Measurements from ENCODE around the gene DAPK2.
A peak's percentile ranks its signal among the peaks of the same experiment; 100 is the strongest.

DAPK2 gene

DNA sequence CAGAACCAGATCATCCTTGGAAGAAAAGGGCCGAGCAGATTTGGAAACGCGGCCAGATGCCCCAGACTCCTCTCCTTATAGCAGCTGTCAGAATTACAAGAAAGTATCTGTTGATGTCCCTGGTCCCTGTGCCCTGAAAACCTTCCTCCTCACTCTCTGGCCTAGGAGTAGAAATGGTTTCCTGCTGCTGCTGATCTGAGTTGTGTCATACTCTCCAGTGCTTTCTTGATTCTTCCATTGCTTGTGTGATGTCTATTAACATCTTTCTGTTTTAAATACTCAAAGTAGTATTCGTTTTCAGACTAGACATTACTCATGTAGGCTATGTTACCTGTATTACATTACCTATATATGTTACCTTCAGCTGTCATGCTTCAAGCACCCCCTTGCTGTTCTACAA is 185.7 kb downstream of the DAPK2 start:
- Histone ChIP-seq H3K9ac (ENCODE audit: low read depth, low read length) (no peak overlapping the region), H3K4me1 (ENCODE audit: insufficient read depth, low read length) (0 out of 2 replicates have a peak, but pooled peaks cover 3% of the 10 kb centered on the region), H3K4me2 (ENCODE audit: insufficient read depth, low read length) (no peak overlapping the region), H2AFZ (ENCODE audit: low read depth, low read length) (no peak overlapping the region), H3K4me3 (ENCODE audit: low read depth in 1 of 2, low read length in 2 of 2) (no peak overlapping the region), H3K27ac (ENCODE audit: low read length) (no peak overlapping the region), H3K79me2 (ENCODE audit: insufficient read depth, low read length) (no peaks in the 10 kb centered on the region), H3K27me3 (ENCODE audit: insufficient read depth, low read length, poor library complexity) (no peaks in the 10 kb centered on the region), H3K9me3 (ENCODE audit: insufficient read depth, low read length, severe bottlenecking) (no peaks in the 10 kb centered on the region), H3K36me3 (ENCODE audit: insufficient read depth, low read length) (no peaks in the 10 kb centered on the region), H4K20me1 (ENCODE audit: insufficient read depth, low read length) (no peaks in the 10 kb centered on the region)
- ATAC-seq (ENCODE audit: insufficient read depth, low read depth) = no peak
- DNase-seq = no peak
- TF ChIP-seq CTCF (IDR thresholded peaks at IDR 0.05; ENCODE audit: borderline replicate concordance, extremely low read depth, low read length, poor library complexity, severe bottlenecking) (no peak), EZH2 (IDR thresholded peaks at IDR 0.05; ENCODE audit: borderline replicate concordance, low read depth, low read length, severe bottlenecking) (no peak)

- H3K4me2 ChIP-seq (ENCODE audit: insufficient read depth, low read length) = no peak overlapping the region
- no peaks in the 10 kb centered on the region for H3K9me3 ChIP-seq (ENCODE audit: insufficient read depth, low read length, severe bottlenecking)
- TF ChIP-seq CTCF (IDR thresholded peaks at IDR 0.05; ENCODE audit: borderline replicate concordance, extremely low read depth, low read length, poor library complexity, severe bottlenecking) (no peak), EZH2 (IDR thresholded peaks at IDR 0.05; ENCODE audit: borderline replicate concordance, low read depth, low read length, severe bottlenecking) (no peak)
- no peaks in the 10 kb centered on the region for H4K20me1 ChIP-seq (ENCODE audit: insufficient read depth, low read length)
- H3K27me3 ChIP-seq (ENCODE audit: insufficient read depth, low read length, poor library complexity) = no peaks in the 10 kb centered on the region
- no peak overlapping the region for H2AFZ ChIP-seq (ENCODE audit: low read depth, low read length)
- peak; percentile 73 for DNase-seq
- peak; percentile 98 for ATAC-seq (ENCODE audit: insufficient read depth, low read depth)
- 0 out of 2 replicates have a peak, but pooled peaks cover 3% of the 10 kb centered on the region for H3K4me1 ChIP-seq (ENCODE audit: insufficient read depth, low read length)
- H3K4me3 ChIP-seq (ENCODE audit: low read depth in 1 of 2, low read length in 2 of 2) = no peak overlapping the region
- H3K27ac ChIP-seq (ENCODE audit: low read length) = no peak overlapping the region
- no peaks in the 10 kb centered on the region for H3K79me2 ChIP-seq (ENCODE audit: insufficient read depth, low read length)
- no peak overlapping the region for H3K9ac ChIP-seq (ENCODE audit: low read depth, low read length)
- no peaks in the 10 kb centered on the region for H3K36me3 ChIP-seq (ENCODE audit: insufficient read depth, low read length)
Observed at GRCh38 chr15:63860155-63860554, 186.1 kb downstream of the DAPK2 start.

DNA sequence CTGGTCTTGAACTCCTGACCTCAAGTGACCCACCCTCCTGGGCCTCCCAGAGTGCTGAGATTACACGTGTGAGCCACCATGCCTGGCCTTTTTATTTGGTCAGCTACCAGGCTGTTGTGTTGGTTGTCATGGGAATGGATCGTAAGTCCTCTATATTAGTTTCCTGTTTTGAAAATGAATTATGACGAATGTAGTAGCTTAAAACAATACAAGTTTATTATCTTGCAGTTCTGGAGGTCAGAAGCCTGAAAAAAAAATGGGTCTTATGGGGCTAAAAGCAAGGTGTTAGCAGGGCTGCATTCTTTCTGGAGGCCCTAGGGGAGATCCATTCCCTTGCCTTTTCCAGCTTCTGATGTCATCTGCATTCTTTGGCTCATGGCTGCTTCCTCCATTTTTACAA is 187.4 kb downstream of the DAPK2 start:
- H3K9me3 ChIP-seq (ENCODE audit: insufficient read depth, low read length, severe bottlenecking) = no peaks in the 10 kb centered on the region
- ATAC-seq (ENCODE audit: insufficient read depth, low read depth) (no peak), DNase-seq (no peak)
- H3K9ac ChIP-seq (ENCODE audit: low read depth, low read length) = no peak overlapping the region
- H3K36me3 ChIP-seq (ENCODE audit: insufficient read depth, low read length) = no peaks in the 10 kb centered on the region
- no peak overlapping the region for H3K27ac ChIP-seq (ENCODE audit: low read length)
- 0 out of 2 replicates have a peak, but pooled peaks cover 3% of the 10 kb centered on the region for H3K4me1 ChIP-seq (ENCODE audit: insufficient read depth, low read length)
- H3K79me2 ChIP-seq (ENCODE audit: insufficient read depth, low read length) = no peaks in the 10 kb centered on the region
- H3K4me2 ChIP-seq (ENCODE audit: insufficient read depth, low read length) = no peak overlapping the region
- no peak overlapping the region for H3K4me3 ChIP-seq (ENCODE audit: low read depth in 1 of 2, low read length in 2 of 2)
- H4K20me1 ChIP-seq (ENCODE audit: insufficient read depth, low read length) = no peaks in the 10 kb centered on the region
- TF ChIP-seq EZH2 (IDR thresholded peaks at IDR 0.05; ENCODE audit: borderline replicate concordance, low read depth, low read length, severe bottlenecking) (no peak), CTCF (IDR thresholded peaks at IDR 0.05; ENCODE audit: borderline replicate concordance, extremely low read depth, low read length, poor library complexity, severe bottlenecking) (no peak)
- no peak overlapping the region for H2AFZ ChIP-seq (ENCODE audit: low read depth, low read length)
- H3K27me3 ChIP-seq (ENCODE audit: insufficient read depth, low read length, poor library complexity) = no peaks in the 10 kb centered on the region

DNA sequence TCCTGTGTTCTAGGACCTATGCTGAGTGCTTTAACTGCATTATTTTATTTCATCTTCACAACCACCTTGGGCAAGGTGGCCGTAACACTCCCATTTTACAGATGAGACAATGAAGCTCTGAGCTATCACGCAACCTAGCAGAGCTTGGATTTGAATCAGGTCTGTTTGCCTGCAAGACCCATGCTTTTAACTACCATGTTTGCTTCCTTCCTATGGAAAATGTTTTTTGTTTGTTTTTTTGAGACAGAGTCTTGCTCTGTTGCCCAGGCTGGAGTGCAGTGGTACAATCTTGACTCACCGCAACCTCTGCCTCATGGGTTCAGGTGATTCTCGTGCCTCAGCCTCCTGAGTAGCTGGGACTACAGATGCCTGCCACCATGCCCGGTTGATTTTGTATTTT is 187.8 kb downstream of the DAPK2 start:
- Histone ChIP-seq H3K4me2 (ENCODE audit: insufficient read depth, low read length) (no peak overlapping the region), H3K9me3 (ENCODE audit: insufficient read depth, low read length, severe bottlenecking) (no peaks in the 10 kb centered on the region), H3K27ac (ENCODE audit: low read length) (no peak overlapping the region), H3K27me3 (ENCODE audit: insufficient read depth, low read length, poor library complexity) (no peaks in the 10 kb centered on the region), H4K20me1 (ENCODE audit: insufficient read depth, low read length) (no peaks in the 10 kb centered on the region), H3K79me2 (ENCODE audit: insufficient read depth, low read length) (no peaks in the 10 kb centered on the region), H3K36me3 (ENCODE audit: insufficient read depth, low read length) (no peaks in the 10 kb centered on the region), H3K4me1 (ENCODE audit: insufficient read depth, low read length) (0 out of 2 replicates have a peak, but pooled peaks cover 3% of the 10 kb centered on the region), H2AFZ (ENCODE audit: low read depth, low read length) (no peak overlapping the region), H3K4me3 (ENCODE audit: low read depth in 1 of 2, low read length in 2 of 2) (no peak overlapping the region), H3K9ac (ENCODE audit: low read depth, low read length) (no peak overlapping the region)
- no peak for ATAC-seq (ENCODE audit: insufficient read depth, low read depth)
- no peak for TF ChIP-seq EZH2 (IDR thresholded peaks at IDR 0.05; ENCODE audit: borderline replicate concordance, low read depth, low read length, severe bottlenecking)
- TF ChIP-seq CTCF (IDR thresholded peaks at IDR 0.05; ENCODE audit: borderline replicate concordance, extremely low read depth, low read length, poor library complexity, severe bottlenecking) = no peak
- DNase-seq = no peak
